Left lung (tissue), 10 donors: Measurements from ENCODE around the gene SPSB3. TPM values are rescaled to one million over a fixed set of nuclear protein-coding genes. Genes with fewer than 3 reads are reported as not detected.

Experiments
- ATAC-seq: fragments of 200-7000 bp; cut with Tn5 transposase; one replicate; pipeline ENCODE4 v1.9.1; 2020; ENCODE audit warnings: moderate library complexity
- DNase-seq, 4 donors: peaks; one replicate each; pipeline ENCODE4 v3.0.0-alpha.2; 2013 to 2020
- H3K27ac ChIP-seq, 2 donors: fragments of 200-600 bp; sonication (generic) in 1 of 2; one replicate each; pipeline versions ENCODE4 v1.5.0 to v1.8.0; 2020 to 2021
- H3K27me3 ChIP-seq, 2 donors: fragments of 200-600 bp; sonication (generic) in 1 of 2; one replicate each; pipeline versions ENCODE4 v1.5.0 to v1.8.0; 2020 to 2021
- H3K36me3 ChIP-seq, 2 donors: fragments of 200-600 bp; sonication (generic) in 1 of 2; one replicate each; pipeline versions ENCODE4 v1.5.0 to v1.8.0; 2020 to 2021
- H3K4me1 ChIP-seq, 2 donors: fragments of 200-600 bp; one replicate each; pipeline ENCODE4 v1.8.0; 2021
- H3K4me3 ChIP-seq, 2 donors: fragments of 200-600 bp; sonication (generic) in 1 of 2; one replicate each; pipeline versions ENCODE4 v1.5.0 to v1.8.0; 2020 to 2021; ENCODE audit warnings: mild to moderate bottlenecking in 1 of 2
- H3K9me3 ChIP-seq, 2 donors: fragments of 200-600 bp; sonication (generic) in 1 of 2; one replicate each; pipeline versions ENCODE4 v1.5.0 to v1.8.0; 2020 to 2021
- CTCF ChIP-seq, 2 donors: fragments of 200-600 bp; sonication (generic) in 1 of 2; IDR thresholded peaks; one replicate each; pipeline versions ENCODE4 v1.5.0 to v1.8.0; 2021; ENCODE audit warnings: antibody characterized with exemption in 2 of 2
- intact Hi-C, 2 donors: fragments of 100-400 bp; cut with DNase I; formaldehyde crosslinking; loops; one replicate each; pipeline versions ENCODE4 v1.11.2 to v1.14.2; 2022
- polyA plus RNA-seq, 6 donors: library from polyadenylated mRNA; unstranded; fragments of 120-200 nt; gene quantifications; one replicate each; pipeline ENCODE4 v1.2.1, GENCODE V29; 2013; ENCODE audit not compliant: insufficient read length in 6 of 6
- total RNA-seq, 2 donors: library from RNA; stranded (reverse); fragmentation: NEBNext Ultra II Directional; extraction: Animal tissue kit (Norgen Biotek cat#: 25700); gene quantifications; one replicate each; pipeline ENCODE4 v1.2.1, GENCODE V29; 2021
- donor health status: DM: no; HTN: yes; CAD: no.
- donor health status: DM: no; HTN: no; CAD: no.

SPSB3 gene
- total and polyA plus RNA-seq, 8 donors: 23.6 to 40.0 (median 33.0) TPM

DNA sequence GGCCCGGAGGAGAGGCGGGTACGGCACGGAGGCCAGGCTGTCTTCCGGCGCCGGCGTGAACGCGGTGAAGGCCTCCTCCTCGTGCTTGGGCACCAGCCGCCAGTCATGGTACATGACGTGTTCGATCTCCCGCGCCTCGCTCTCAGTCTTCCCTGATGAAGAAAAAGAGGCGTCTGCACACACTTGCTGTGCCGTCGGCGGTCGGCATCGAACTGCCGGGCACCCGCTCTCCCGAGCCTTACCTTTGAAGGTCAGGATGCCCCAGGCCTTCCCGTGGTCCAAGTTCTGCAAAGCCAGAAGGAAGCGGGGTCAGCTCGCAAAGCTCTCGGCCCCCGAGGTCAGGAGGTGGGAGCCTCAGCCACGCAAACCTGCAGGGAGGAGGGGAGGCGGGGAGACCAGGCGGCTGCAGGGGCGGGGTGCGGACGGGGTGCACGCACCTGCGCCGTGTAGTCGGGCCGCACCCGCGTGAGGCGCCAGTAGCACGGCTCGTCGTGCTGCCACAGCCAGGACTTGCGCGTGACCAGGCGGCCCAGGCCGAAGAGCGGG lies 9.9 kb downstream of the SPSB3 start, which contains the start of gene EME2:
EME2 (plus strand) TSS at position 449 of the 546 bp plus-strand sequence. CDS start 418 bp downstream, outside the sequence.
- intact Hi-C loops: no loop called here
- Histone ChIP-seq H3K27ac (peak within 1 kb of the TSS; percentile 89 to 93), H3K4me3 (peak within 1 kb of the TSS; percentile 86 to 93), H3K27me3 (no peaks in the 10 kb centered on the region), H3K4me1 (peaks cover 24 to 47% of the 10 kb centered on the region in 2 donors), H3K9me3 (no peaks in the 10 kb centered on the region), H3K36me3 (peaks cover 0 to 49% of the 10 kb centered on the region in 2 donors)
- peak; percentile 3 for ATAC-seq
- no peak for TF ChIP-seq CTCF (IDR thresholded peaks at IDR 0.05)
- no peak for DNase-seq

- H3K4me1 ChIP-seq: peaks cover 24 to 47% of the 10 kb centered on the region in 2 donors
- ATAC-seq (no peak), DNase-seq (no peak)
- no peak for TF ChIP-seq CTCF (IDR thresholded peaks at IDR 0.05)
- H3K36me3 ChIP-seq: peaks cover 0 to 49% of the 10 kb centered on the region in 2 donors
- no peaks in the 10 kb centered on the region for H3K27me3 ChIP-seq
- intact Hi-C loops: no loop called here
- peak overlapping the region; percentile 86 to 93 for H3K4me3 ChIP-seq
- H3K27ac ChIP-seq: peak overlapping the region; percentile 89 to 93
- H3K9me3 ChIP-seq: no peaks in the 10 kb centered on the region
Observed at GRCh38 chr16:1771864-1772361, 10.5 kb downstream of the SPSB3 start.

DNA sequence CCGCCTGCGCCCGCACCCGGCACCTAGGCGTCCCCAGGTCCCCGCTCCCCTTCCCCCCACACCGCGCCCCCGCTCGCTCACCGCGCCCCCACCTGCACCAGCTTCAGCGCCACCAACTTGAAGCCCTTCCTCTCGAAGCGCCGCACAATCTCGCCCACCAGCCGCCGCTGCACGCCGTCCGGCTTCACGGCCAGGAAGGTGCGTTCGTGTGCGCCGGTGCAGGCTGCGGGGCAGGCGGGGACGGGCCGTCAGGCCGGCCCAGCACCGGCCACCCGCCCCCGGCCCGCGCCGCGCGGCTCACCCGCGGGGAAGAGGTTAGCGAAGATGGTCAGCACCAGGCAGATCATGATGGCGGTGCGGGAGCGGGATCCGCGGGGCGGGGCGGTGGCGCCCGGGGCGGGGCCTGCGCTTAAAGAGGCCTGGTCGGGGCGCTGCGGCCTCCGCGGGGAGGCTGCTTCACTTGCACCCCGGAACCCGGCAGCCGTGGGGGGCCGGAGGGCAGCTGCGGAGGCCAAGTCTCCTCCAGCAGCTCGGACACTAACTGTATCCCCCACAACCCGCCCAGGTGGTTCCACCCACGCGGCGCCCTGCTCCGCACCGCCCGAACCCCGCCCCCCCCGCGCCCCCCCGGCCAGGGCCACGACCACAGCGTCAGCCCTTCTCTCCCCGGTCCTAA lies 11.0 kb downstream of the SPSB3 start, which contains the start of gene NME3:
NME3 (minus strand) TSS at position 356 of the 676 bp plus-strand sequence; CDS start at position 347, 9 bp downstream.
- intact Hi-C loops: no loop called here
- DNase-seq: peak; percentile 60 to 97 (median 74)

DNA sequence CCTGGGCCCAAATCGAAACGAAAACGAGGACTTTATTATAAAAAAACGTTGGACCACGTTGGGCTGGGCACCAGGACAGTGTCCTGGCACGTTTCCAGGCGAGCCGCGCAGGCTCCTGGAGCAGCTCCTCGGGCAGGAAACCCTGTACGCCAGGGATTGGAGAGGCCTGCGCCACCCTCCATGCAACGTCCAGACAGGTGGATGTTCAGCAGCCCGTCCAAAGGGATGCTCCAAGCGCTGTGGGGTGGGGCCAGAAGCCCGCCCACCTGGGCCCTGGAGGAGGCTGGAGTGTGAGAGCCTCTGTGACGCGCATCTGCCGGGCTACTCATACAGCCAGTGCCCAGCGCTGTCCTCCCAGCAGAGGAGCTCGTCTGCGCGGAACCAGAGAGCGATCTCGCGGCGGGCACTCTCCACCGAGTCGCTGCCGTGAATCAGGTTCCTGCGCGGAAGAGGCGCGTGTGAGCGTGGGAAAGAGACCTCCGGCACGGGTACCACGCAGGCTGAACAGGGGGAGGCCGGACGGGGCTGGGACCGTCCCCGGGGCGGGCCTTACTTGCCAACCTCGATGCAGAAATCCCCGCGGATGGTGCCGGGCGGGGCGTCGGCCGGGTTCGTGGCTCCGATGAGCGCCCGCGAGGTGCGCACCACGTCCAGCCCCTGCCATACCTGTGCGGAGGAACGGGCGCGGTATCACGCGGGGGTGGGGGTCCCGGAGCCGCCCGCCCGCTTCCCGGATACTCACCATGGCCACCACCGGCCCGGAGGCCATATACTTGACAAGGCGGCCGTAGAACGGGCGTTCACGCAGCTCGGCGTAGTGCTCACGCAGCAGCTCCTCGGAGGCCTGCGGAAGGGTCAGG lies 11.8 kb downstream of the SPSB3 start:
- Histone ChIP-seq H3K27me3 (no peaks in the 10 kb centered on the region), H3K27ac (peak overlapping the region; percentile 62 to 93), H3K9me3 (no peaks in the 10 kb centered on the region), H3K4me1 (peaks cover 24 to 47% of the 10 kb centered on the region in 2 donors), H3K36me3 (peaks cover 0 to 49% of the 10 kb centered on the region in 2 donors), H3K4me3 (peak overlapping the region; percentile 86 to 93)
- DNase-seq (peak in 2 of 4 donors; percentile 40 to 61), ATAC-seq (peak; percentile 7)
- TF ChIP-seq CTCF (IDR thresholded peaks at IDR 0.05): no peak
- intact Hi-C loops: no loop called here

More for the DNA sequence above, 11.0 kb downstream of the SPSB3 start, which contains the start of gene NME3:
- peaks cover 0 to 49% of the 10 kb centered on the region in 2 donors for H3K36me3 ChIP-seq
- H3K4me1 ChIP-seq: peaks cover 24 to 47% of the 10 kb centered on the region in 2 donors
- no peak for TF ChIP-seq CTCF (IDR thresholded peaks at IDR 0.05)
- peak within 1 kb of the TSS; percentile 86 to 93 for H3K4me3 ChIP-seq
- peak; percentile 54 for ATAC-seq
- H3K27ac ChIP-seq: peak within 1 kb of the TSS; percentile 89 to 93
- no peaks in the 10 kb centered on the region for H3K27me3 ChIP-seq
- no peaks in the 10 kb centered on the region for H3K9me3 ChIP-seq
